Hepatic stellate cell (primary cell): ENCODE results near the gene OR4M2.
"Not testable (repeated sequence)": the region's sequence is repeated elsewhere in the genome, so short reads cannot be mapped to it uniquely, and the experiment has no call there.

Source experiments
- DNase-seq: peaks from one replicate; pipeline ENCODE4 v3.0.0; 2011; ENCODE audit warnings: low spot score

The OR4M2 gene

GRCh38 chr15:22080227-22080626, at the start of gene OR4M2:
OR4M2 (plus strand) TSS chr15:22080527; CDS start chr15:22080625, 98 bp downstream.
- DNase-seq = not testable (repeated sequence)

GRCh38 chr15:22069267-22069666, 11.1 kb upstream of the OR4M2 start:
- DNase-seq = not testable (repeated sequence)

GRCh38 chr15:22081386-22081785, 1.1 kb downstream of the OR4M2 start:
- not testable (repeated sequence) for DNase-seq

GRCh38 chr15:22098616-22099253, 18.4 kb downstream of the OR4M2 start:
- DNase-seq = not testable (repeated sequence)

- not testable (repeated sequence) for DNase-seq
Observed at GRCh38 chr15:22099289-22099891, 19.1 kb downstream of the OR4M2 start.

GRCh38 chr15:22122033-22122432, 41.7 kb downstream of the OR4M2 start:
- DNase-seq = not testable (repeated sequence)
